Hematopoietic multipotent progenitor cell treated with erythropoietin and hydrocortisone succinate and interleukin-3 and kit ligand, for 8 days (in vitro differentiated cells): ENCODE results near the gene SERPINB2.
"Not testable (repeated sequence)": the region's sequence is repeated elsewhere in the genome, so short reads cannot be mapped to it uniquely, and the experiment has no call there.

ENCODE experiments used
- DNase-seq: peaks from one replicate; pipeline ENCODE4 v3.0.0-alpha.2; 2015

Gene SERPINB2

DNA sequence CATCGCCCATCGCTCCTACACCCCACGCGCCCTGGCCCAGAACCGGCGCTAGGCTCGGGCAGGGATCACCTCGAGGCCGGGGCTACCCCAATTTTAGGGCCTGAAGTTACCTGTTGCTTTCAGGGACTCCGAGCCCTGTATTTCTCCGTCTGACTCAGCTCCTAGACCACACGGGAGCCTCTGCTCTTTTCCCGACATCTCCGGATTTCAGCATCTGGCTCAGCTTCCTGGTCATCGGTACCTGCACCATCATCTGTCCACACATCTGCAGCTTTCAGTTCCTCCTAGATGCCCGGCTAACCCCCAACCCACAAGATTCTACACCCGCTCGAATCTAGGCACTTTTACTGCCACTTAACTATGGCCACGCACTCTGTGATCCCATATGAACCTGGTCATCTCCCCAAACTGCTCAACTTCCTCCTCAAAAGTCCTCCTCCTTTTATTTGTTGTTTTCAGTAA, 49.5 kb downstream of the SERPINB2 start:
- no peak for DNase-seq

- no peak for DNase-seq
Measured at GRCh38 chr18:63940008-63940407, 52.5 kb downstream of the SERPINB2 start.

- DNase-seq = not testable (repeated sequence)
Measured at GRCh38 chr18:63940543-63941050, 53.1 kb downstream of the SERPINB2 start.

GRCh38 chr18:63947051-63947790, 59.7 kb downstream of the SERPINB2 start:
- no peak for DNase-seq

GRCh38 chr18:63949068-63949737, 61.7 kb downstream of the SERPINB2 start, which contains the start of gene HMSD:
HMSD (plus strand) TSS chr18:63949301; CDS start chr18:63953456, 4,155 bp downstream.
- peak; percentile 16 for DNase-seq

DNA sequence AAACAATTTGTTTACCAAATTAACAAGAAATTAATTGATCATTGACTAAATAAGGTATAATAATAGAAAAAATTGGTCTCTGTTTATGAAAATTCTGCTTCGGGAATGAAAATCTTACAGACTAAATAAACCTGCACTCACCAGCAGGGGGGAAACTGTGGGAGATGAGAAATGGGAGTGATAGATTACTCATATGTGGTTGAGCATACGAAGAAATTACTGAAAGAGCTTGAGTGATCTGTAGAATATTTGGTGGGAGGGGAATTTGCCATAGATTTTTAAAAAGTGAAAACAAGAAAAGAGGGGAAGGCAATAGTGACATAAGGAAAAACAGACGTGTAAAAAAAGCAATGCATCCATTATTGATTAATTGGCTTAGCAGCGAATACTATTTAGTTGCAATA, 63.8 kb downstream of the SERPINB2 start:
- no peak for DNase-seq
